ENCODE results near the gene PHACTR1. TPM values are rescaled to one million over a fixed set of nuclear protein-coding genes. Genes with fewer than 3 reads are reported as not detected.

PHACTR1 gene
- total and polyA plus RNA-seq, 4 donors: 0.31 to 1.5 (median 0.79) TPM

- TF ChIP-seq REST (IDR thresholded peaks at IDR 0.05): no peak
Measured at GRCh38 chr6:12704946-12705345, 11.6 kb upstream of the PHACTR1 start (continued).

- H3K9ac ChIP-seq (ENCODE audit: low read depth in 1 of 2, low read length in 2 of 2): no peak overlapping the region
- no peaks in the 10 kb centered on the region for H3K36me3 ChIP-seq (ENCODE audit: control insufficient read depth in 4 of 4, insufficient read depth in 3 of 4, low read depth in 1 of 4, low read length in 3 of 4)
- H3K9me3 ChIP-seq (ENCODE audit: control insufficient read depth in 4 of 4, low read length in 3 of 4): peaks cover 0 to 4% (median 0%) of the 10 kb centered on the region in 4 donors
- WGBS: 87% methylated on average over 1 of the region's 1 CpG
- no peak for DNase-seq (ENCODE audit: low spot score)
- peaks cover 0 to 6% (median 0%) of the 10 kb centered on the region in 4 donors for H3K27me3 ChIP-seq (ENCODE audit: control insufficient read depth in 4 of 4, insufficient read depth in 4 of 4, low read length in 3 of 4)
- no peak for TF ChIP-seq HNF4A (conservative IDR thresholded peaks at IDR 0.05)
- TF ChIP-seq REST (IDR thresholded peaks at IDR 0.05): no peak
- no peak for TF ChIP-seq ATF3 (IDR thresholded peaks at IDR 0.05)
- no peak for TF ChIP-seq JUND (IDR thresholded peaks at IDR 0.05)
- TF ChIP-seq TAF1 (conservative IDR thresholded peaks at IDR 0.05): no peak
- no peak for TF ChIP-seq YY1 (IDR thresholded peaks at IDR 0.05)
- no peak for TF ChIP-seq HNF4G (IDR thresholded peaks at IDR 0.05)
- no peak for TF ChIP-seq FOXA1 (IDR thresholded peaks at IDR 0.05)
- no peak for TF ChIP-seq MAX (IDR thresholded peaks at IDR 0.05)
- no peak for TF ChIP-seq ZBTB33 (IDR thresholded peaks at IDR 0.05)
- TF ChIP-seq RXRA (IDR thresholded peaks at IDR 0.05): no peak
- no peaks in the 10 kb centered on the region for H3K4me1 ChIP-seq (ENCODE audit: control insufficient read depth in 4 of 4, insufficient read depth in 4 of 4, low read length in 3 of 4)
- H3K27ac ChIP-seq (ENCODE audit: low read depth in 1 of 2, low read length in 2 of 2): no peak overlapping the region
- no peak overlapping the region for H3K4me3 ChIP-seq (ENCODE audit: low read depth in 1 of 3, low read length in 3 of 3)
Measured at GRCh38 chr6:12709116-12709515, 7.5 kb upstream of the PHACTR1 start.

All from liver (tissue), 9 donors.